ENCODE data around the gene TPST2. TPM values are rescaled to one million over a fixed set of nuclear protein-coding genes. Genes with fewer than 3 reads are reported as not detected.

Gene TPST2
- 18.2 TPM for polyA plus RNA-seq (2012; ENCODE audit: insufficient read depth, insufficient read length)

DNA sequence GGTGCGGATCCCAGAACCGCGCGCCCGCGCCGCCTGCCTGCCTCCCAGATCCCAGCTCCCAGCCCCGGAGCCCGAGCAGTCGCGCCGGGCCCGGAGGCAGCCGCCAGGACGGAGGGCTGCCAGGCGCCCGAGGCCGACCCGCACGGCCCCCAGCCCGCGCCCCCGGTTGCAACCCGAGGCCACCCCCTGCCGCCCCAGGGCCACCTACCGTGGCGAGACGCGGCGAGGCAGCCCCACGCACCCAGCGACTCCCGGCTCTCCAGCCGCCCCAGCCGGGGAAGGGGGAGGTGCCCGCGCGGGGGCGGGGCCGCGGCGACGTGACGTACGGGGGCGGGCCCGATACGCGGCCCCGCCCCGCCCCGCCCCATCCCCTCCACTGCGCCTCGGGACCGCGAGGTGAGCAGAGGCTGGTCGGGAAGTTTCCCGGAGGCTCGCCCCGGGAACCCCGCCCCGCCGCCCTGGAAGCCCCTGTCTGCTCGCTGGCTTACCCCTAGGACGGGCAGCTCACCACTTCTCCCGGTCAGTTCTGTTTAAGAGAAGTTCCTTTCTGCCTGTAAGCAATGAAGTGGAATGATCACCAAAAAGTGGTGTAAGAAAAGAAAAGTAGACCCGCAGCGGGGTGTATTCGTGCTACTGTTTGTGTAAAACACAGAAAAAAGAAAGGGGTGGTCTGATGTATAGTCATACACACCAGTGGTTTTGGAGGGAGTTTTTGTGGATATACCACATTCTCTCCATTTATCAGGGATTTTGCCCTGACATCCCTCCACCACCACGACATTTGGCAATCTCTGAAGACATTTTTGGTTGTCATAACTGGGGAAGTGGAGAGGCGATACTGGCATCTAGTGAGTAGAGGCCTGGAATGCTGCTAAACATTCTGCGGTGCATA, at the start of gene TPST2:
Gene TPST2 (minus strand): TSS at position 288 of the 892 bp plus-strand sequence. CDS start 48,502 bp downstream, outside the sequence.
- DNase-seq (ENCODE audit: low read depth, low spot score): peak; percentile 51
- H3K4me3 ChIP-seq (ENCODE audit: low read length): peak within 1 kb of the TSS; percentile 57

DNA sequence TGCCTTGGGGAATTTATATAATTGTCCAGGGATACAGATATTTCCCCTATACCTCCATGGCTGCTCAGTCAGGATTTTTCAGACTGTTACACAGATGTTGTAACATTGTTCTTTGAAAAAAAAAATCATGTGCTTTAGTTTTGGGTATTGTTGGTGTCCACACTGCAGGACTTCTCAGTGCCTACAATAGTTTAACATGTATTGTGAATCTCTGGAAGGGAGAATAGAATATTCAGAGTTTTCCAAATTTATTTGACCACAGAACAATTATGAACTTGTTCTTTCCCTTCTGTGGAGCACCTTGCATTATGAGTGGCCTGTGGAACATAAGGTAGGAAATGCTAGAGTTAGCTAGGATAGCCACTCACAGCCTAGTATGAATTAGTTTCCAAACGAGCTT, 46.4 kb upstream of the TPST2 start:
- no peak for DNase-seq (ENCODE audit: low read depth, low spot score)
- H3K4me3 ChIP-seq (ENCODE audit: low read length): no peak overlapping the region

DNA sequence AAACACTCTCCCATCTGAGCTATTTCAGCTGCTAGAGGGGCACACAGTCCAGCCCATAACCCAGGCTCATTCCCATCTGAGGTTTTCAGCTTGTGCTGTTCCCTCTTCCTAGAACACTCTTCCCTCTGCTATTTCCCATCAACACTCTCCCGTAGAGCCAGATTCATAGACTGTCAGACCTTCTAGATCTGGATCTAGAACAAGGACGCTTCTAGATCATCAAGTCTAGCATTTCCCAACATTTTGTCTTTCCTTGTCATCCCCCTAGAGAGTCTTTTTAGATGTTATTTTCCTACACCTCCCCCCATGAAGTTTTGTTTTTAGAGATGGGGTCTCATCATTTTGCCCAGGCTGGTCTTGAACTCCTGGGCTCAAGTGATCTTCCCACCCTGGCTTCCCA, 45.2 kb upstream of the TPST2 start:
- DNase-seq (ENCODE audit: low read depth, low spot score): no peak
- no peak overlapping the region for H3K4me3 ChIP-seq (ENCODE audit: low read length)

DNA sequence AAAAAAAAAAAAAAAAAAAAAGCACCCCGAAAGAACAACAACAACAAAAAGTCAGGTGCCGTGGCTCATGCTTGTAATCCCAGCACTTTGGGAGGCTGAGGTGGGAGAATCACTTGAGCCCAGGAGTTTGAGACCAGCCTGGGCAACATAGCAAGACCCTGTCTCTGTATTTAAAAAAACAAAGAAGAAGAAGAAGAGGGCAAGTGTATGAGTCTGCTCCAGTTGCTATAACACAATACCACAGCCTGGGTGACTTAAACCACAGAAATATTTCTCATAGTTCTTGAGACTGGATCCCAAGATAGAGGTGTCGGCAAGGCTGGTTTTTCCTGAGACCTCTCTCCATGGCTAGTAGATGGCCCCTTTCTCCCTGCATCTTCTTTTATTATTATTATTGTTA, 44.3 kb upstream of the TPST2 start:
- H3K4me3 ChIP-seq (ENCODE audit: low read length): no peak overlapping the region
- DNase-seq (ENCODE audit: low read depth, low spot score): no peak

DNA sequence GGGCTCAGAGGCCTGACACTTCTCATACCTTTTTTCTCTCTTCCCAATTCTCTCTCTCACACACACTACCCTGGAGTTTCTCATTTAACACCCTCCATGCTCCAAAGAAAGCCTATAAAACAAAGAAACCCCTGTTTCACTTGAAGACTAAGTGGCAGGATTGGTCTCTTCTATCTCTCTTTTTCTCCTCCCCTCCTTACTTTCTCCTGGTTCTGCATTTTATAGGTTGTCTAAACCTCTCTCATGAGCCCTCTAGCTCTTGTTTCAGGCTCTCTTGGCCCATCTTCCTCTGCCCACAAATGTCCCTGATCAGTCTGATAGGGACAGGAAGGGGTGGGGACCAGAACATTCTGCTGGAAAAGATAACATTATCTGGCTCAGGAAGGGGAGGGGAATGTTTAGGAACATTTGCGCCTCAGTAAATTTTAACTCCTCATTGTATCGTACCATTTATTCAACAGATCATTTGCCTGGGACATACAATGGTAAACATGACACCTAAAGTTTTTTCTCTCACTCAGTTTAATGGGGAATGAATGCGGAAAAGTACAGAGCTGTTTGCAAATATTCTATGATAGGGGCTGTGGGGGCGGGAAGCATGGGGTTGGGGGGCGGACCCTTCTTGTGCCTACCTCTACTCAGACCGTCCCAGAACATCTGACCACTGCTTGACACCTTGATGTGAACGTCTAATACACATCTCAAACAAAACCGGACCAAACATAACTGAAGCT, 42.7 kb upstream of the TPST2 start:
- no peak for DNase-seq (ENCODE audit: low read depth, low spot score)
- no peak overlapping the region for H3K4me3 ChIP-seq (ENCODE audit: low read length)

DNA sequence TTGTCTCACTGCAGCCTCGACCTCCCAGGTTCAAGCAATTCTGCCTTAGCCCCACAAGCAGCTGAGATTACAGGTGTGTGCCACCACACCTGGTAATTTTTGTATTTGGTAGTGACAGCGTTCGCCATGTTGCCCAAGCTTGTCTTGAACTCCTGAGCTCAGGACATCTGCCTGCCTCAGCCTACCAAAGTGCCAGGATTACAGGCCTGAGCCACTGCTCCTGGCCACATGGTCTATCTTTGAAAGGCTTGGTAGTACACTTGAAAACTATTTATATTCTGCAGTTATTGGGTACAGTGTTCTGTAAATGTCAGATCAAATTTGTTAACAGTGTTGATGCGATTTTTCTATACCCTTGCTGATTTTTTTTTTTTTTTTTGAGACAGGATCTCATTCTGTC, 41.4 kb upstream of the TPST2 start:
- no peak for DNase-seq (ENCODE audit: low read depth, low spot score)
- H3K4me3 ChIP-seq (ENCODE audit: low read length): no peak overlapping the region

DNA sequence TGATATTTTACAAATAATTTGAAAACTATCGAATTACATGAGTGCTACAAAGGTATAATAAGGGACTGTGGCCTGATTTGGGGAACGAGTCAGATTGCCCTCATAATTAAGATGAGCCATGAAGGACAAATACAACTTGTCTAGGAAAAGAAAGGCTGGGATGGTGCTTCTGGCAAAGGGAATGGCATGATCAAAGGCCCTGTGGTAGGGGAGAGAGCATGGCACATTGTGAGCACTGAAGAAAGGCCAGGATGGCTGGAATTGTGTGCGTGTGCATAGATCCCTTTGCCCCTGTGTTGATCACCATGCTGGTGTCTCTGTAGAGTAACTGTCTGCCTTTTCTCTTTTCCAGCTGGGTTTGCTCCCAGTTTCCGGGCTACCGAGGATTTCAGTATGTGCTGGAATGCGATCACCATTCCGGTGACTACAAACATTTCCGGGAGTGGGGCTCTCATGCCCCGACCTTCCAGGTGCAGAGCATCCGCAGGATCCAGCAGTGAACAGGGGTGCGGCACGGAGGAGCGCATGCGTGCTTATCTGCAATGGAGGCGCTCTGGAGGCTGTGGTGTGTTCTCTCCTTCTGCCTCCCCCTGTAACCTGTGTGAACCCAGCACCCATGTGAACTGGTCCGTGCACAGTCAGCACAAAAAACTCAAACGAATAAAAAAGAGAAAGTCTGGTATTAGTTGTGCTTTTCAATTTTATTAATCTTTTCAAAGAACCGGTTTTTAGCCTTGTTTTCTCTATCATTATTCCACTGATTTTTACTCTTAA, 40.2 kb upstream of the TPST2 start:
- H3K4me3 ChIP-seq (ENCODE audit: low read length): no peak overlapping the region
- no peak for DNase-seq (ENCODE audit: low read depth, low spot score)

DNA sequence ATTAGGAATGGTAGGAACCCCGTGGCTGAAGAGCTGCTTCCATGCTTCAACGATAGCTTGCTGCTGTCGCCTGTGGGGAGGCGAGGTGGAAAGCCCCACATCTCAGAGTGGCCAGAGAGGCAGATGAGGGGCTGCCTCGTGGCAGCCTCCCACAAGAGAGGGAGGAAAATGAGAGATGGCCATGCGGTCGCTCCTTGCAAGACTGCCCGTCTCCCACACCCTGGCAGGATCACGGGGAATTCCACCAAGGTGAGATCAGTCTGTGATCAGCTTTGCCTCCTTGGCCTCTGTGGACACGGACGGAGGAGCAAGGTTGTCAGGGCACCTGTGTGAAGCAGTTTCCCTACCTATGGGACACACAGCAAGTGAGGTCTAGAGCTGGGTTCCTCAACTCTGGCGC, 34.9 kb upstream of the TPST2 start:
- DNase-seq (ENCODE audit: low read depth, low spot score): no peak
- no peak overlapping the region for H3K4me3 ChIP-seq (ENCODE audit: low read length)

DNA sequence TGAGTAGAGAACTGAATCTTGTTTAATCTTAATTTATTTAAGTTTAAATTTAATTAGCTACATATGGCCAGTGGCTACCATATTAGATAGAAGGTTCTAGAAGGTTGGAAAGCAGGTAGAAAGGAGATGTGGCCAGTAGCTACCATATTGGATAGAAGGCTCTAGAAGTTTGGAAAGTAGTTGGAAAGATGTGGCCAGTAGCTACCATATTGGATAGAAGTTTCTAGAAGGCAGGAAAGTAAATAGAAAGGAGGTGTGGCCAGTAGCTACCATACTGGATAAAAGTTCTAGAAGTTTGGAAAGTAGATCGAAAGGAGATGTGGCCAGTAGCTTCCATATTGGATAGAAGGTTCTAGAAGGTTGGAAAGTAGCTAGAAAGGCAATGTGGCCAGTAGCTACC, 34.1 kb upstream of the TPST2 start:
- no peak overlapping the region for H3K4me3 ChIP-seq (ENCODE audit: low read length)
- DNase-seq (ENCODE audit: low read depth, low spot score): no peak

DNA sequence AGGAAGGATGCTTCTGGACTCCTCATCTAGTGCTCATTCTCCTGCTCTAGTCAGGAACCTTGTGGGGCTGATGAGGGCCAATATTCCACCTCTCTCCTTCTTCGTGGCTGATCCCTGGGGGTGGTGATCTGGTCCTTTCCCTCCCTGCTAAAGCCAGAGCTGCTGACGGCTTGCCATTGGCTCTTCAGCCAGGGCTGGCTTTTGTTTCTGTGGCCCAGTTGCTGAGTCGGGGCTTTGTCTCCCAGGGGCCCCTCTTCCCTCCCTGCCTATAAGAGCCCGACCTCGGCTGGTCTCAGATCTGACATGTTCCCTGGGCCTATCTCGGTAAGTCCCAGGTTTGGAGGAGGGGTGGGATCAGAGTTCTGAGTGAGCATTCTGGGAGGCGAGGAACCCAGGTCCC, 31.7 kb upstream of the TPST2 start, which contains the start of gene CRYBA4:
Gene CRYBA4 (plus strand): TSS at position 301 of the 400 bp plus-strand sequence. CDS start 634 bp downstream, outside the sequence.
- no peak for DNase-seq (ENCODE audit: low read depth, low spot score)
- H3K4me3 ChIP-seq (ENCODE audit: low read length): no peak within 1 kb of the TSS

DNA sequence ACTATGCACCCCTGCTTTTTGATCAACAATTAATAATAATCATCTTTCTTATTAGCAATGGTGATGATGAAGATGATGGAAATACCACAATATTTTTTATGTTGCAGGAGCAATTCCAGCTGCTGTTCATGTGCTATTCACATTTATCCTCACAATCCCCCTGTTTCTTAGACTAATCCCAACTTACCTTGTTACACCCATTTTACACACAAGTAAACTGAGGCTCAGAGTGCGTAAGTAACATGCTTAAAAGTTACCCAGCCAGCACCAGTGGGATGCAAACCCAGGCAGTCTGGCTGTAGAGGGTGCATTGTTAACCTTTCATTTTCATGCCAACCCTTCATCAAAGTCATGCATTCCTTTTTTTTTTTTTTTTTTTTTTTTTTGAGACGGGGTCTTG, 30.3 kb upstream of the TPST2 start:
- DNase-seq (ENCODE audit: low read depth, low spot score): no peak
- no peak overlapping the region for H3K4me3 ChIP-seq (ENCODE audit: low read length)

DNA sequence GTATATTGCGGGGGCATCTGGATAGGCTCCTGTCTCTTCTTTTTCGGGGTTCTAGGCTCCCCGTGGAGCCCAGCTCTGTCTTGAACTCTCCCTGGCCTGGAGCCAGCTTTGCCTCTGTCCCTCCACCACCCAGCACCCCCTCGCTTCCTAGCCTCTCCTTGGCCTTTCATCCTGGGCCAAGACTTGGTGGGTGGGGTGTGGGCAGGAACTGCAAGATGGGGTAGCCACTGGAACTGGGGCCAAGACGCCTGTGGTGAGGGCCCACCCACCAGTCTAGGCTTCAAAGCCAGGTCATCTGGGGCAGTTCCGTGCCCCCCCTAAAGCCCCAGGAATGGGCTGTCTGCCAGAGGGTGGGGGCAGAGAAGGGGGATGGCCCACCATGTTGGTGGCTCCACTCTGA, 29.6 kb upstream of the TPST2 start:
- H3K4me3 ChIP-seq (ENCODE audit: low read length): no peak overlapping the region
- DNase-seq (ENCODE audit: low read depth, low spot score): no peak

DNA sequence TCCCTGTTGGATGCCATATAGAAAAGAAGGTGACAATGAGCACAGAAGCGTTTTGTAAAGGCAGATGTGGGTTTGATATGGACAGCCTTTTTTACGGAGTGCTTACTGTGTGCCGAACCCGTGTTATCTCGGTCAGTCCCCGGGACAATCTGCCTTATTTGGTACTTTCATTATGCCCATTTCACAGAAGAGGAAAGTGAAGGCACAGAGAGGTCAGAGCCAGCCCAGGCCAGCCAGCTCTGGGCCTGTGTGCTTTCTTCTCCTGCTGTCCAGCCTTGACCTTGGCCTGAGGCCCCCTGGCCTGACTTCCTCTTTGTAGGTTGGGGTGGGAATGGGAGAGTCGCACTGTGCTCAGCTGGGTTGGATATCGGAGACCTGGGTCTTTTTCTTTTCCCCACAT, 28.5 kb upstream of the TPST2 start:
- no peak overlapping the region for H3K4me3 ChIP-seq (ENCODE audit: low read length)

DNA sequence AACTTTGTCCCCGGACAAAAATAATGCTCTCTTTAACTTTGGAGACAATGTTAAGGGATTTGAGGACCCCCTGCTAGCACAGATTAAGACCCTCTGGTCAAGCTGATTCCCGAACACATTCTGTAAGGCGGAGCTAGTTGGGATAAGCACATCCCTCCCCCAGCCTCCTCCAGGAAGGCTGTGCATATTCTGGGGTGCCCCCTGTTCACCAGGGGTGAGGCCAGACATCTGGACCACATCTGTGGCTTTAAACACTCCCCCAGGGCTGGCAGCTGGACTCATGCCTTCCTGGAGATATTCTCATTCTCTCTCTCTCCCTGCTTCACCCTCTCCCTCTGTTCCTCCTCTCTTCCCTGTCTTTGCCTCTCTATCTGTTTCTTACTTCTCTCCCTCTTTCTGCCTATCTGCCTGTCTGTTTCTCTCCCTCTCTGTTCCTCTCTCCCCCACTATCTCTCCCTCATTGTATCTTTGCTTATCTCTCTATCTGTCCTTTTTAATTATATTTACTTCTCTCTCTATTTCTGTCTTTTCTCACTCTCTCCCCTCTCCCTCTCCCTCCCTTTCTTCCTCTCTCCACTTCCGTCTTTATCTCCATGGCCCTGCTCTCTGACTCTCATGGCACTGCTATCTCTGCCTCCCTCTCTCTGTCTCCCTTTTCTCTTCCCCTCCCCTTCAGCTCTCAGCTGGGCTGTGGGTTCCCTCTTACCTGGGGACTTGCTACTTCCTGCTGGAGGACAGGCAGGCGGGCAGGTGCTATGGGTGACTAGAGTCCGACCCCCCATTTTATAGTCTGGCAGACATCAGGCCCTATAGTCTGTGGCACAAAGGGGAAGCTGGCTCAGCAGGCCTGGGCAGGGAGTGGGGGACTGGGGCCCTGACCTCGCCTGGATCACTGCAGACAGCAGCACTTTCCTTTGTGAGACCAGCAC, 27.6 kb upstream of the TPST2 start, which contains the start of gene CRYBB1:
Gene CRYBB1 (minus strand): TSS at position 757 of the 929 bp plus-strand sequence. CDS start 1,708 bp downstream, outside the sequence.
- no peak for DNase-seq (ENCODE audit: low read depth, low spot score)
- H3K4me3 ChIP-seq (ENCODE audit: low read length): no peak within 1 kb of the TSS

More for the DNA sequence above, 28.5 kb upstream of the TPST2 start:
- no peak for DNase-seq (ENCODE audit: low read depth, low spot score)

DNA sequence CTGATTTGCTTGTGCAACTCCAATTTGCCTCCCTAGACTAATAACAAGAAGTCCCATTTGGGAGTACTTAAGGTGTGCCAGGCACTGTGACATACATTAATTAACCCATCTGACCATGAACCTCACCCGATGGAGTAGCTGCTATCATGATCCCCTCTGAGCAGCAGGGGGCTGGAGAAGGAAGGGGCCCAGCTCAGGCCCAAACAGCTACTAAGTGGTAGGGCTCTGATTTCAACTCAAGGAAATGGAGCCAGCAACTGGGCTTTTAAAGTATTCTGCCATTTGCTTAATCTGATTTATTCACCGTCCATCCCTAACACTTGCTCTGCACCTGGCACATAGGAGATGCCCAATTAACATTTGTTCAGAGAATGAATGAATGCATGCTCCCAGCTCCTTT, 26.7 kb upstream of the TPST2 start:
- no peak for DNase-seq (ENCODE audit: low read depth, low spot score)
- H3K4me3 ChIP-seq (ENCODE audit: low read length): no peak overlapping the region

DNA sequence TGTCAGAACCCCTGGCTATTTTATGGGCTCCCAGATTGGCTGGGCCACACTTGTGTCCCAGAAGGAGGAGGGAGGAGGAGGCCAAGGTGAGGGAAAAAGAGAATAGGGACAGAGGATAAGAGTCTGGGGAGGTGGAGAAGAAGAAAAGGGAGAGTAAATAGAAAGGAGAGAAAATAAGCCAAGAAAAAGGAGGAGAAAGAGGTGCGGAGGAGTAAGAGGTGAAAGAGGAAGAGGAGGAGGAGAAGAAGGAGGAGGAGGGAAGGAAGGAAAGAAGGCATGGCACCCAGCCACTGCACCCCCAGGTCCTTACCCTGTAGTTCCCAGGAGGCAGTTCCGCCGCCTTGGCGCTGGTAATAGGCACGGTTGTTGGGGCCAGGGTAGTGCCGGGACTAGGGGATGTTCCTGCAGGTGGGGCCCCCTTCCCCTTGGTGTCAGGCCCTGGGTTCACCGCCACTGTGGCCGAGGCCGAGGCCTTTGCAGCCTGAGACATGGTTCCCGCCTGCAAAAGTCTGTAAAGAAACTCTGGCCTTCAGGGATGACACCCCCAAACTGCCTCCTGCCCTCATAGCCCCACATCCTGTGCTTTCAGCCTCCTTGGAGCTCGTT, 26.0 kb upstream of the TPST2 start:
- DNase-seq (ENCODE audit: low read depth, low spot score): no peak
- H3K4me3 ChIP-seq (ENCODE audit: low read length): no peak overlapping the region

DNA sequence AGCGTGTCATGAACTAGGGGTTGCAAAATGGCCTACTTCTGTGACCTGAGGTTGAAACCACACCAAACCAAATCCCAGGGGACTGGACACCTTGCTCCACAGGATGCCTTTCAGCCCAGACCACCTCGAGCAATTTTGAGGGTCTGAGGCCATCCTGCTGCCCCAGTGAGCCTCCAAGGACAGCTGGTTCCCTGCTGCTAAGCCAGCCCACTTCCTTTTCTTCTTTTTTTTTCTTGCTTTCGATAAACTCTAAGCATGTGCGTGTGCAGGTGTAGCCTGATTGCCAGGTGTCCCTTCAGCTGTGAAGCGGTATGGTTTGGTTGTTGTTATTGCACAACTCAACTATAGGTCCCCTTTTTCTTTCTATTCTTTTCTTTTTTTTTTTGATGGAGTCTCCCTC, 25.2 kb upstream of the TPST2 start:
- H3K4me3 ChIP-seq (ENCODE audit: low read length): no peak overlapping the region
- peak; percentile 52 for DNase-seq (ENCODE audit: low read depth, low spot score)

DNA sequence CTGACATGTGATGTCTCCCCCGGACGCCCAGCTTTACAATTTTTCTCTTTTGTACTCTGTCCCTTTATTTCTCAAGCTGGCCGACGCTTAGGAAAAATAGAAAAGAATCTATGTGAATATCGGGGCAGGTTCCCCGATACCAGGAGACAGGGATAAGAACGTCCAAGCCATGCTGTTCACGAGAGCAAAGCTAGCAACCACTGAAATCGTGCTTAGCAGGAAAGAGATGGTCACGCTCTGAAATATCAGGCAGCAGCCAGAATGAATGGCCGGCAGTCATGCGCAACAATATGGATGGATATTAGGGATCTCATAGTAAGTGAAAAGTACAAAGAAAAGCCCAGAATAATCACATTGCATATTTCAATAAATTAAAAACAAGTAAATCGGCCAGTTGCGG, 24.4 kb upstream of the TPST2 start:
- no peak overlapping the region for H3K4me3 ChIP-seq (ENCODE audit: low read length)

More for the DNA sequence above, 24.4 kb upstream of the TPST2 start:
- DNase-seq (ENCODE audit: low read depth, low spot score): no peak

Data from Jurkat, Clone E6-1 (cell line).